ENCODE results near the gene COPS3.

The COPS3 gene

DNA sequence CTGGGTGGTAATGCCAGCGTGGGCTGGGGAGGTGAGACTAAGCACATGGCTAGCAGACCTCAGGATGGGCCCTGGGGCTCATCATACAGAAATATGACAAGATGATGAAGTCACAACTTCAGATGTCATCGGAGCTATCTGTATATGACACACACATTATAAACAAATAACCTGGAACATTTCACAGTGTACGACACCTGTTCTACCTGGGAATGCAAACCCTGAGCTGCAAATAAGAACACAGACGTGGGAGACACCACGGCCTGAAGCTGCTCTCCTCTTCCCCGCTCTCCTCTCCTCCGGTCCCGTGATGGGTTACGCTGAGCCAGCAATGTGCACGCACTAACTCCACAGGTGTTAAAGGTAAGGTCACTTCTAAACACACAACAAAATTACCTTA, 79.8 kb downstream of the COPS3 start:
- no peak for ATAC-seq
- TF ChIP-seq ZFP3 (CRISPR knock-in tag; IDR thresholded peaks at IDR 0.05) (no peak), ARNTL (CRISPR knock-in tag; IDR thresholded peaks at IDR 0.05; ENCODE audit: borderline replicate concordance, low read depth) (no peak), BACH2 (CRISPR knock-in tag; IDR thresholded peaks at IDR 0.05; ENCODE audit: borderline replicate concordance) (no peak), ESRRG (CRISPR knock-in tag; IDR thresholded peaks at IDR 0.05) (no peak), TCF4 (CRISPR knock-in tag; IDR thresholded peaks at IDR 0.05; ENCODE audit: borderline replicate concordance) (no peak), ZC3H10 (CRISPR knock-in tag; IDR thresholded peaks at IDR 0.05) (no peak), OSR1 (CRISPR knock-in tag; IDR thresholded peaks at IDR 0.05) (no peak), SNAI2 (CRISPR knock-in tag; IDR thresholded peaks at IDR 0.05) (no peak), PPARA (CRISPR knock-in tag; IDR thresholded peaks at IDR 0.05; ENCODE audit: borderline replicate concordance) (no peak), TOX (CRISPR knock-in tag; IDR thresholded peaks at IDR 0.05; ENCODE audit: borderline replicate concordance) (no peak), ZNF70 (CRISPR knock-in tag; IDR thresholded peaks at IDR 0.05) (no peak), ZNF565 (CRISPR knock-in tag; conservative IDR thresholded peaks at IDR 0.05; ENCODE audit: low read depth) (no peak)

GRCh38 chr17:17200831-17201230, 80.2 kb downstream of the COPS3 start:
- TF ChIP-seq ZFP30 (CRISPR knock-in tag; IDR thresholded peaks at IDR 0.05) (no peak), ZC3H10 (CRISPR knock-in tag; IDR thresholded peaks at IDR 0.05) (no peak), ESRRG (CRISPR knock-in tag; IDR thresholded peaks at IDR 0.05) (no peak), CSRNP3 (CRISPR knock-in tag; IDR thresholded peaks at IDR 0.05) (no peak), TOX (CRISPR knock-in tag; IDR thresholded peaks at IDR 0.05; ENCODE audit: borderline replicate concordance) (no peak), RARB (CRISPR knock-in tag; IDR thresholded peaks at IDR 0.05) (no peak), ISL1 (CRISPR knock-in tag; IDR thresholded peaks at IDR 0.05) (no peak), OSR1 (CRISPR knock-in tag; IDR thresholded peaks at IDR 0.05) (no peak), CREB5 (CRISPR knock-in tag; IDR thresholded peaks at IDR 0.05; ENCODE audit: low read depth) (no peak), ARNTL (CRISPR knock-in tag; IDR thresholded peaks at IDR 0.05; ENCODE audit: borderline replicate concordance, low read depth) (no peak), CSDC2 (CRISPR knock-in tag; IDR thresholded peaks at IDR 0.05) (no peak), ZNF565 (CRISPR knock-in tag; conservative IDR thresholded peaks at IDR 0.05; ENCODE audit: low read depth) (no peak), ZFP3 (CRISPR knock-in tag; IDR thresholded peaks at IDR 0.05) (no peak), ZNF70 (CRISPR knock-in tag; IDR thresholded peaks at IDR 0.05) (no peak), POU6F1 (CRISPR knock-in tag; IDR thresholded peaks at IDR 0.05; ENCODE audit: borderline replicate concordance, low read depth) (no peak), BACH2 (CRISPR knock-in tag; IDR thresholded peaks at IDR 0.05; ENCODE audit: borderline replicate concordance) (no peak), TCF4 (CRISPR knock-in tag; IDR thresholded peaks at IDR 0.05; ENCODE audit: borderline replicate concordance) (no peak), GLIS3 (CRISPR knock-in tag; IDR thresholded peaks at IDR 0.05) (no peak)
- TF ChIP-seq, protein P1, sequence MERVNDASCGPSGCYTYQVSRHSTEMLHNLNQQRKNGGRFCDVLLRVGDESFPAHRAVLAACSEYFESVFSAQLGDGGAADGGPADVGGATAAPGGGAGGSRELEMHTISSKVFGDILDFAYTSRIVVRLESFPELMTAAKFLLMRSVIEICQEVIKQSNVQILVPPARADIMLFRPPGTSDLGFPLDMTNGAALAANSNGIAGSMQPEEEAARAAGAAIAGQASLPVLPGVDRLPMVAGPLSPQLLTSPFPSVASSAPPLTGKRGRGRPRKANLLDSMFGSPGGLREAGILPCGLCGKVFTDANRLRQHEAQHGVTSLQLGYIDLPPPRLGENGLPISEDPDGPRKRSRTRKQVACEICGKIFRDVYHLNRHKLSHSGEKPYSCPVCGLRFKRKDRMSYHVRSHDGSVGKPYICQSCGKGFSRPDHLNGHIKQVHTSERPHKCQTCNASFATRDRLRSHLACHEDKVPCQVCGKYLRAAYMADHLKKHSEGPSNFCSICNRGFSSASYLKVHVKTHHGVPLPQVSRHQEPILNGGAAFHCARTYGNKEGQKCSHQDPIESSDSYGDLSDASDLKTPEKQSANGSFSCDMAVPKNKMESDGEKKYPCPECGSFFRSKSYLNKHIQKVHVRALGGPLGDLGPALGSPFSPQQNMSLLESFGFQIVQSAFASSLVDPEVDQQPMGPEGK (CRISPR knock-in tag; IDR thresholded peaks at IDR 0.05; ENCODE audit: borderline replicate concordance): no peak
- TF ChIP-seq, protein P2, sequence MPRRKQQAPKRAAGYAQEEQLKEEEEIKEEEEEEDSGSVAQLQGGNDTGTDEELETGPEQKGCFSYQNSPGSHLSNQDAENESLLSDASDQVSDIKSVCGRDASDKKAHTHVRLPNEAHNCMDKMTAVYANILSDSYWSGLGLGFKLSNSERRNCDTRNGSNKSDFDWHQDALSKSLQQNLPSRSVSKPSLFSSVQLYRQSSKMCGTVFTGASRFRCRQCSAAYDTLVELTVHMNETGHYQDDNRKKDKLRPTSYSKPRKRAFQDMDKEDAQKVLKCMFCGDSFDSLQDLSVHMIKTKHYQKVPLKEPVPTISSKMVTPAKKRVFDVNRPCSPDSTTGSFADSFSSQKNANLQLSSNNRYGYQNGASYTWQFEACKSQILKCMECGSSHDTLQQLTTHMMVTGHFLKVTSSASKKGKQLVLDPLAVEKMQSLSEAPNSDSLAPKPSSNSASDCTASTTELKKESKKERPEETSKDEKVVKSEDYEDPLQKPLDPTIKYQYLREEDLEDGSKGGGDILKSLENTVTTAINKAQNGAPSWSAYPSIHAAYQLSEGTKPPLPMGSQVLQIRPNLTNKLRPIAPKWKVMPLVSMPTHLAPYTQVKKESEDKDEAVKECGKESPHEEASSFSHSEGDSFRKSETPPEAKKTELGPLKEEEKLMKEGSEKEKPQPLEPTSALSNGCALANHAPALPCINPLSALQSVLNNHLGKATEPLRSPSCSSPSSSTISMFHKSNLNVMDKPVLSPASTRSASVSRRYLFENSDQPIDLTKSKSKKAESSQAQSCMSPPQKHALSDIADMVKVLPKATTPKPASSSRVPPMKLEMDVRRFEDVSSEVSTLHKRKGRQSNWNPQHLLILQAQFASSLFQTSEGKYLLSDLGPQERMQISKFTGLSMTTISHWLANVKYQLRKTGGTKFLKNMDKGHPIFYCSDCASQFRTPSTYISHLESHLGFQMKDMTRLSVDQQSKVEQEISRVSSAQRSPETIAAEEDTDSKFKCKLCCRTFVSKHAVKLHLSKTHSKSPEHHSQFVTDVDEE (CRISPR knock-in tag; IDR thresholded peaks at IDR 0.05): no peak
- no peak for ATAC-seq
